ENCODE measurements around the gene ANKRD16.
"Not testable (repeated sequence)": the region's sequence is repeated elsewhere in the genome, so short reads cannot be mapped to it uniquely, and the experiment has no call there.

Gene ANKRD16

DNA sequence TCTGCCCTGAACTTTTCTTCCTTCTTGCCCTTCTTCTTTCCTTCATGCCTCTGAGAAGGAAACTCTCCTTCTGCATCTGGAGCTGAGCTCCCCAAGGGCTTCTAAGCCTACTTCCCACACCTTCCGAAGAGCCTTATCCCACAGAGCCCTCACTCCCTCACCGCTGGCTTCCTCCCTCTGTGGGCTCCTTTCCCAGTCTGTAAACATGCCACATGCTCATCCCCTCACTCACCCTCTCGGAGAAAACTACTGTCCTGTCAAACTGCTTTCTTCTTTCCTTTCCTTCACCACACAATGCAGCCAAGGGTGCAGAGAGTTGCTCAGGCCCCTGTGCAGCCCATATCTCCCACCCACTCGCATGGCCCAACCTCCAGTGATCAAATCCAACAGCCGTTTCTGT, 18.1 kb downstream of the ANKRD16 start:
- DNase-seq = no peak

GRCh38 chr10:5869156-5869555, 20.5 kb downstream of the ANKRD16 start:
- no peak for DNase-seq

DNA sequence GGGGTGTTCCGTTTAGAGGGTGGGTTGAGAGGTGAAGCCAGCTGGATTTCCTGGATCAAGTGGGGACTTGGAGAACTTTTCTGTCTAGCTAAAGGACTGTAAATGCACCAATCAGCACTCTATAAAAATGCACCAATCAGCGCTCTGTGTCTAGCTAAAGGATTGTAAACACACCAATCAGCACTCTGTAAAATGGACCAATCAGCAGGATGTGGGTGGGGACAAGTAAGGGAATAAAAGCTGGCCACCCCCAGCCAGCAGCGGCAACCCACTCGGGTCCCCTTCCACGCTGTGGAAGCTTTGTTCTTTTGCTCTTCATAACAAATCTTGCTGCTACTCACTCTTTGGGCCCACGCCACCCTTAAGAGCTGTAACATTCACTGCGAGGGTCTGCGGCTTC, 21.3 kb downstream of the ANKRD16 start:
- not testable (repeated sequence) for DNase-seq

DNA sequence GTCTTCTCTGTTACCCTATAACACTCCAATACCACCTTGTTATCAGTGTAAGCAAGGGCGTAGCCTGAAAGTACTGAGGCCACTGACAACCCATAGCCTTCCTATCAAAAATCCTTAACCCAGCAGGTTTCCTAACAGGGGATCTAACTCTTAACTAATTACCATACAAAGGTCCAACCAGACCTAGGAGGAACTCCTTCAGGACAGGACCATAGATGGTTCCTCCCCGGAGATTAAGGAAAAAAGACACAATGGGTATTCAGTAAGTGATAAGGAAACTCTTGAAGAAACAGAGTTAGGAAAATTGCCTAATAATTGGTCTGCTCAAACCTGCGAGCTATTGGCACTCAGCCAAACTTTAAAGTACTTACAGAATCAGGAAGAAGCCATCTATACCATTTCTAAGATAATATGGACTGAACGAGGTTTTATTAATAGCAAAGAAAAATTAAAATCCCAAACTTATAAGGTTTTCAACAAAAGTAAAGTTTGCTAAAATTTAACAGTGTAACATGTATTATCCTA, 22.5 kb downstream of the ANKRD16 start:
- DNase-seq = not testable (repeated sequence)

- DNase-seq = not testable (repeated sequence)
These were observed 23.1 kb downstream of the ANKRD16 start for GRCh38 chr10:5866451-5867081.

GRCh38 chr10:5862981-5863685, 26.6 kb downstream of the ANKRD16 start:
- not testable (repeated sequence) for DNase-seq

GRCh38 chr10:5862360-5862961, 27.2 kb downstream of the ANKRD16 start:
- DNase-seq = no peak

GRCh38 chr10:5860066-5860465, 29.6 kb downstream of the ANKRD16 start:
- no peak for DNase-seq

- DNase-seq = no peak
These were observed 30.9 kb downstream of the ANKRD16 start for GRCh38 chr10:5858811-5859210.

DNA sequence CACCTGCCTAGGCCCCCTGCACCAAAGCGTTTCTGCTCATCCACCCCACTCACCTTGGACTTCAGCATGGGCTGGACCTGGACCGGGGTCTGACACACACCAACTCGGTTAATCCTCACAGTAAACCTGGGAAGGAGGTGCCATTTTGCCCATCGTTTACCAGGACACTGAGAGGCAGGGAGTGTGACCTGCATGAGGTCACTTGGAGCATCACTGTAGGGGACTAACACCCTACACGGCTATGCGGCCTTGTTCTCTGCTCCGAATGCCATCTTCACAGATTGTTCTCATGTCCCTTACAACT, 33.0 kb downstream of the ANKRD16 start:
- no peak for DNase-seq

- no peak for DNase-seq
These were observed 33.6 kb downstream of the ANKRD16 start for GRCh38 chr10:5855979-5856700.

- DNase-seq = peak; percentile 0
These were observed 35.6 kb downstream of the ANKRD16 start for GRCh38 chr10:5854131-5854475.

- not testable (repeated sequence) for DNase-seq
These were observed 43.0 kb downstream of the ANKRD16 start for GRCh38 chr10:5846667-5847066.

- DNase-seq = no peak
These were observed 45.2 kb downstream of the ANKRD16 start for GRCh38 chr10:5844345-5845055.

DNA sequence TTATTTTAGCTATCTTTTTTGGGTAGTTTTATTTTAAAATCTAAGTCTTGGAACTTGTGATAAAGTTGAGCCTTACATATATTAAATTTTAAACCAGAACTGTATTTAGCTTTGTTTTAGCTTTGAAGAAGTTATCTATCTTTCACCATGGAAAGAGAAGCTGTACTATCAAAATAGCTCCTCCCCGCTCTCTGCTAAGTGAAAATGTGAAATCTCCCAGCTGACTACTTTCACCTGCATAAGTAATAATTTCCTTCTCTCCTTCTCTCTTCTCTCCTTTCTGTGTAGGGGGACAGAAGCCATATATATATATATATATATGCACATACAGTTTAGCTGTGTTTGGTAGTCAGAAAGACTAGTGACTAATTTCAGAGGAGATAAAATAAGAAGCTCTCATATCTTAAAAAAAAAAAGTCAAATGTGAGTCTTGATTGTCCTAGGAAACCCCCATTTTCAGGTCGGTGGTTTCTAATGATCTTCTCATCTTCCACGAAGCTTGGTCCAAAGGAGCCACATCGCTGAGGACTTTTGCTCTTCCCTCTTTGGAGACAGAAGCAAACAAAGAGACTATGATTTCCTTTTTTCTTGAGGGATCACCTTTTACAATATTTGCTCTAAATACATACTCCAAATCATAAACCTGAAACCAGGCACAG, 45.9 kb downstream of the ANKRD16 start:
- DNase-seq = no peak

GRCh38 chr10:5841965-5842364, 47.7 kb downstream of the ANKRD16 start:
- peak; percentile 0 for DNase-seq

- peak; percentile 11 for DNase-seq
These were observed 49.1 kb downstream of the ANKRD16 start for GRCh38 chr10:5840314-5841307.

DNA sequence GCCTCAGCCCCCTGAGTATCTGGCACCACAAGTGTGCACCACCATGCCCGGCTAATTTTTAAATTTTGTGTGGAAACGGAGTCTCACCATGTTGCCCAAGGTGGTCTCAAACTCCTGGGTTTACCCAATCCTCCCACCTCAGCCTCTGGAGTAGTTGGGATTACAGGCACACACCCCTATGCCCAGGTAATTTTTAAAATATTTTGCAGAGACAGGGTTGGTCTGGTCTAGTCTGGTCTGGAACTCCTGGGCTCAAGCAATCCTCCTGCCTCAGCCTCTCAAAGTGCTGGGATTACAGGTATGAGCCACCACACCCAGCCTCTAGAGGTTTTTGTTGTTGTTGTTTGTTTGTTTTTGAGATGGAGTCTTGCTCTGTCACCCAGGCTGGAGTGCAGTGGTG, 53.5 kb downstream of the ANKRD16 start:
- DNase-seq = not testable (repeated sequence)

DNA sequence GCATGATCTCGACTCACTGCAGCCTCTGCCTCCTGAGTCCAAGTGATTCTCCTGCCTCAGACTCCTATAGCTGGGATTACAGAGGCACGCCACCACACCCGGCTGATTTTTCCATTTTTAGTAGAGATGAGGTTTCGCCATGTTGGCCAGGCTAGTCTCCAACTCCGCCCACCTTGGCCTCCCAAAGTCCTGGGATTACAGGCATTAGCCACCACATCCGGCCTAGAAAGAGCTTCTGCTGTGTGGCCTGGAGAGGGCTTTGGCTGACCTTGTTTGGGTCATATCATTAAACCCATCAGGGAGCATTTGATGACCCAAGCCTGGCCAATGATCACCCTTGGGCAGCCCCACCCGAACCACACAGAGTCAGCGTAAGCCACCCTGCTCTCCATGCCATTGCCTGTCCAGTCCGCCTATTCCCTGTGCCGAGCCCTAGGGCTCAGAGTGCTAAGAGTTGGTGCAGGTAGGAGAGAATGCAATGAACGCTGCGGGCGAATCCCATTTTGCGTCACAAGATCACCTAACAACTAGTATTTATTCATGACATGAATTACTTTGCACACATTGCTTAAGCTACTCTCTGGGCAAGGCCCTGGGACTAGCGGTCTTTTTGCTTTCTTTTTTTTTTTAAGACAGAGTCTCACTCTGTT, 54.1 kb downstream of the ANKRD16 start:
- DNase-seq = peak; percentile 1

DNA sequence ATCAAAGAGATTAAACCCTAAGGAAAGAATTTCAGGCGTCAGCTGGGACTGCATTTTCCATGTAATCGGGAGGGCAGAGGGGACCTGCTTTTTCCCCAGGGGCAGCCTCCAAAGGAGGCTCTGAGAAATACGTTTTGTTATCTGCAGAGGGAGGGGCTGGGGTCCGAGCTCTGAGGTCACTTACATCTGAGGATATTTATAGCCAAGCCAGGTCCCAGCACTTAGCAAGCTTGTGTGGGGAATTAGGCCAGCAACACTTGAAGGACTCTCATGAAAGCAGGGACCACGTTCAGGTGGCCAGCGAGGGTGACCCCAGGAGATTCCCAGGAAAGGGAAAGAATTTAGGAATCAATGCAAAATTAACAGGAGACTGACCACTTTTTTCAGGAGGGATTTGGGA, 55.9 kb downstream of the ANKRD16 start:
- DNase-seq = peak; percentile 2

- no peak for DNase-seq
These were observed 56.7 kb downstream of the ANKRD16 start for GRCh38 chr10:5832946-5833345.
